Upper lobe of left lung (tissue), 6 donors: ENCODE data around the gene PRX. TPM values are rescaled to one million over a fixed set of nuclear protein-coding genes. Genes with fewer than 3 reads are reported as not detected.

Source experiments
- ATAC-seq, 2 donors: fragments of 200-7000 bp; cut with Tn5 transposase; one replicate each; pipeline ENCODE4 v1.9.1; 2022; ENCODE audit warnings: mild to moderate bottlenecking in 2 of 2, moderate library complexity in 2 of 2; ENCODE audit not compliant: low FRiP score in 2 of 2
- DNase-seq, 2 donors: peaks; one replicate each; pipeline ENCODE4 v3.0.0-alpha.2; 2019 to 2020
- H3K27ac ChIP-seq, 4 donors: fragments of 200-600 bp; sonication (generic); one replicate each; pipeline ENCODE4 v1.5.1; 2016 to 2019
- H3K27me3 ChIP-seq, 4 donors: fragments of 200-600 bp; sonication (generic); one replicate each; pipeline ENCODE4 v1.5.1; 2017 to 2019
- H3K36me3 ChIP-seq, 4 donors: fragments of 200-600 bp; sonication (generic); one replicate each; pipeline ENCODE4 v1.5.1; 2016 to 2019
- H3K4me1 ChIP-seq, 4 donors: fragments of 200-600 bp; sonication (generic); one replicate each; pipeline ENCODE4 v1.5.1; 2018 to 2019
- H3K4me3 ChIP-seq, 4 donors: fragments of 200-600 bp; sonication (generic); one replicate each; pipeline ENCODE4 v1.5.1; 2017 to 2019; ENCODE audit warnings: mild to moderate bottlenecking in 2 of 4, moderate library complexity in 1 of 4
- H3K9me3 ChIP-seq, 4 donors: fragments of 200-600 bp; sonication (generic); one replicate each; pipeline ENCODE4 v1.5.1; 2018 to 2019
- EP300 ChIP-seq, 4 donors: sonication (generic); formaldehyde crosslinking; IDR thresholded peaks; one replicate each; pipeline ENCODE4 v1.5.1; 2017; ENCODE audit warnings: antibody characterized with exemption in 4 of 4, control low read depth in 2 of 4
- POLR2A ChIP-seq, 4 donors: fragments of 450-650 bp; IDR thresholded peaks; one replicate each; pipeline ENCODE4 v1.5.1; 2016 to 2017; ENCODE audit warnings: antibody characterized with exemption in 4 of 4, mild to moderate bottlenecking in 2 of 4
- POLR2AphosphoS5 ChIP-seq, 2 donors: sonication (generic); formaldehyde crosslinking; IDR thresholded peaks; one replicate each; pipeline ENCODE4 v1.5.1; 2017; ENCODE audit warnings: antibody characterized with exemption in 2 of 2
- WGBS, 2 donors: methylation state at CpG; one replicate each; pipeline ENCODE4 v1.1.5; 2017 to 2018; 5-methylcytosine and 5-hydroxymethylcytosine counted together
- total RNA-seq, 6 donors: library from RNA; depleted of rRNA in 4 of 6; stranded (reverse); fragments of >200 nt in 4 of 6; gene quantifications; one replicate each; pipeline versions ENCODE4 v1.1.0 to v1.2.1, GENCODE V29; 2016 to 2021
- TF ChIP-seq, protein P1 (sequence below), 6 experiments: fragments of 450-650 bp in 4 of 6; fragments of 200-600 bp in 2 of 6; sonication (generic) in 2 of 6; IDR thresholded peaks; one replicate each; pipeline ENCODE4 v1.5.1; 2016 to 2019; ENCODE audit warnings: antibody characterized with exemption in 6 of 6
- donor health status: DM: no; HTN: no; CAD: no; lungs with moderate emphysema.
- donor health status: DM: no; HTN: yes; CAD: no; lungs with severe emphysema.

PRX gene
- total RNA-seq, 6 donors from 2014 or later, result 30.1 to 146 (median 51.5) TPM

- Histone ChIP-seq H3K9me3 (no peaks in the 10 kb centered on the region), H3K4me3 (peak within 1 kb of the TSS; percentile 55 to 88 (median 76)), H3K27ac (peak within 1 kb of the TSS; percentile 97 to 100 (median 100)), H3K4me1 (peaks cover 35 to 45% (median 39%) of the 10 kb centered on the region in 4 donors), H3K27me3 (no peaks in the 10 kb centered on the region), H3K36me3 (peaks cover 9 to 21% (median 11%) of the 10 kb centered on the region in 4 donors)
- DNase-seq, result peak; percentile 99 to 100
- TF ChIP-seq, protein P1, sequence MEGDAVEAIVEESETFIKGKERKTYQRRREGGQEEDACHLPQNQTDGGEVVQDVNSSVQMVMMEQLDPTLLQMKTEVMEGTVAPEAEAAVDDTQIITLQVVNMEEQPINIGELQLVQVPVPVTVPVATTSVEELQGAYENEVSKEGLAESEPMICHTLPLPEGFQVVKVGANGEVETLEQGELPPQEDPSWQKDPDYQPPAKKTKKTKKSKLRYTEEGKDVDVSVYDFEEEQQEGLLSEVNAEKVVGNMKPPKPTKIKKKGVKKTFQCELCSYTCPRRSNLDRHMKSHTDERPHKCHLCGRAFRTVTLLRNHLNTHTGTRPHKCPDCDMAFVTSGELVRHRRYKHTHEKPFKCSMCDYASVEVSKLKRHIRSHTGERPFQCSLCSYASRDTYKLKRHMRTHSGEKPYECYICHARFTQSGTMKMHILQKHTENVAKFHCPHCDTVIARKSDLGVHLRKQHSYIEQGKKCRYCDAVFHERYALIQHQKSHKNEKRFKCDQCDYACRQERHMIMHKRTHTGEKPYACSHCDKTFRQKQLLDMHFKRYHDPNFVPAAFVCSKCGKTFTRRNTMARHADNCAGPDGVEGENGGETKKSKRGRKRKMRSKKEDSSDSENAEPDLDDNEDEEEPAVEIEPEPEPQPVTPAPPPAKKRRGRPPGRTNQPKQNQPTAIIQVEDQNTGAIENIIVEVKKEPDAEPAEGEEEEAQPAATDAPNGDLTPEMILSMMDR (IDR thresholded peaks at IDR 0.05), result peak; percentile 64 to 94 (median 88)
- TF ChIP-seq POLR2AphosphoS5 (IDR thresholded peaks at IDR 0.05) (peak; percentile 99 to 100), EP300 (IDR thresholded peaks at IDR 0.05) (peak in 1 of 4 donors; percentile 72), POLR2A (IDR thresholded peaks at IDR 0.05) (peak in 3 of 4 donors; percentile 98 to 100 (median 100))
- peak; percentile 95 to 99 for ATAC-seq
- 0% methylated on average over 9 to 57 of the region's 75 CpGs for WGBS, 2 donors
These were observed 12.5 kb upstream of the PRX start, which contains the start of gene SERTAD1 for GRCh38 chr19:40425450-40426287. TSS of gene SERTAD1 (minus strand) at chr19:40425992. CDS start at chr19:40423546, 2,446 bp downstream.

DNA sequence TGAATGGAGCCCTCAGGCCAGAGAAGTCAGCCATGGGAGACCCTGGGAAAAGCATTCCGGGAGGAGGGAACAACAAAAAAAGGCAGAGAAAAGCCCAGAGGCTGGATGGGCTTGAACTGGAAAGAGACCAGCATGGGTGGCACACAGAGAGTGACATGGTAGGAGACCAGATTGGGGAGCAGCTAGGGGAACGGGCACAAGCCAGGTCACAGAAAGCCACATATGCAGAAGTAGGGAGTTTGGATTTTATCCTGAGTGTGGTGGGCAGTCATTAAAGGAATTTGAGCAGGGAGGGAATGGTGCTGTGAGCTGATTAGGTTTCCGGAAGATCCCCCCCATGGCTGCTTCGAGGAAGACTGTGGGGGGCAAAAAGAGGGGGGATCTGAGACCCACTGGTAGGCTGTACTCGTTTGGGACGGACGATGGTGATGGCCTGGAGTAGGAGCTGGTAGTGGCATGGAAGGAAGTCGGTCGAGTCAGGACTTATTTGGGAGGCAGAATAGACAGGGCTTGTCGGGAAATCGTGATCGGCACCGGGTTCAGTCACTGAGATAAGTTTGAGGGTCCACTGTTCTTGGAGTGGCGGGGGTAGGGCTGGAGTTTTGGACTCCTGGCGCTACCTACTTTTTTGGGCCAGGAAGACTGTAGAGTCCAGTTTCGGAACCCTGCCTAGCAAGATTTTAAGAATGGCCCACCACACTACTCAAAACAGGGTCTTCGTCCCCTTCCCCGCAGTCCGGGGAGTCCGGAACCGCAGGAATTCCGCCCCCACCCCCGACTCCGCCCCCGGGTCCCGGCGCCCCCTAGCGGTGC, 11.7 kb upstream of the PRX start:
- TF ChIP-seq POLR2AphosphoS5 (IDR thresholded peaks at IDR 0.05), result peak in 1 of 2 donors; percentile 1
- no peak for TF ChIP-seq POLR2A (IDR thresholded peaks at IDR 0.05)
- TF ChIP-seq EP300 (IDR thresholded peaks at IDR 0.05), result no peak
- Histone ChIP-seq H3K27ac (peak overlapping the region; percentile 97 to 100 (median 100)), H3K4me1 (peaks cover 42 to 53% (median 47%) of the 10 kb centered on the region in 4 donors), H3K27me3 (no peaks in the 10 kb centered on the region), H3K9me3 (no peaks in the 10 kb centered on the region), H3K4me3 (peak overlapping the region; percentile 55 to 88 (median 76)), H3K36me3 (peaks cover 9 to 21% (median 11%) of the 10 kb centered on the region in 4 donors)
- 1 to 2% methylated on average over 16 to 19 of the region's 28 CpGs for WGBS, 2 donors
- no peak for ATAC-seq
- peak in 1 of 2 donors; percentile 39 for DNase-seq

DNA sequence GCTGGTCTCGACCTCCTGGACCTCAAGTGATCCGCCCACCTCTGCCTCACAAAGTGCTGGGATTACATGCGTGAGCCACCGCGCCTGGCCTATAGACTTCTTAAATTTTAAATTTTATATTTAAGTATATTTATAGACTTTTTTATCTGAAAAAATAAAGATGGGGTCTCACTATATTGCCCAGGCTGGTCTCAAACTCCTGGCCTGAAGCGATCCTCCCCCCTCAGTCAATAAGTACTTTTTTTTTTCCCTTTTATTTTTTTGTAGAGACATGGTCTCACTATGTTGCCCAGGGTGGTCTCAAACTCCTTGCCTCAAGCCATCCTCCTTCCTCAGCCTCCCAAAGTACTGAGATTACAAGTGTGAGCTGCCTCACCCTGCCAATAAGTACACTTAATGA, 10.8 kb upstream of the PRX start:
- TF ChIP-seq, protein P1 (IDR thresholded peaks at IDR 0.05), result no peak
- no peak for TF ChIP-seq POLR2A (IDR thresholded peaks at IDR 0.05)
- Histone ChIP-seq H3K9me3 (no peaks in the 10 kb centered on the region), H3K36me3 (peaks cover 9 to 21% (median 11%) of the 10 kb centered on the region in 4 donors), H3K27me3 (no peaks in the 10 kb centered on the region), H3K4me3 (peak overlapping the region; percentile 55 to 88 (median 76)), H3K27ac (peak overlapping the region in 3 of 4 donors; percentile 97 to 100 (median 99)), H3K4me1 (peaks cover 51 to 60% (median 54%) of the 10 kb centered on the region in 4 donors)
- no peak for DNase-seq
- 87 to 90% methylated on average over 6 of the region's 6 CpGs for WGBS, 2 donors
- no peak for ATAC-seq

GRCh38 chr19:40422748-40423566, 9.8 kb upstream of the PRX start:
- peak overlapping the region in 1 of 4 donors; percentile 75 for H3K4me3 ChIP-seq
- DNase-seq, result peak in 1 of 2 donors; percentile 84

More at GRCh38 chr19:40422748-40423566, 9.8 kb upstream of the PRX start:
- 88 to 90% methylated on average over 18 to 31 of the region's 31 CpGs for WGBS, 2 donors
- ATAC-seq, result no peak
- Histone ChIP-seq H3K9me3 (no peaks in the 10 kb centered on the region), H3K4me1 (peaks cover 51 to 65% (median 61%) of the 10 kb centered on the region in 4 donors), H3K27me3 (no peaks in the 10 kb centered on the region), H3K36me3 (peaks cover 9 to 21% (median 11%) of the 10 kb centered on the region in 4 donors), H3K27ac (peak overlapping the region; percentile 97 to 100 (median 99))
- TF ChIP-seq, protein P1 (IDR thresholded peaks at IDR 0.05), result no peak
- TF ChIP-seq EP300 (IDR thresholded peaks at IDR 0.05), result no peak
- TF ChIP-seq POLR2A (IDR thresholded peaks at IDR 0.05), result no peak
- no peak for TF ChIP-seq POLR2AphosphoS5 (IDR thresholded peaks at IDR 0.05)
